A673 (cell line): ENCODE measurements around the gene UBE2U. TPM values are rescaled to one million over a fixed set of nuclear protein-coding genes. Genes with fewer than 3 reads are reported as not detected.

Experiments used
- BruUV-seq: library from RNA; stranded (reverse); fragments of 400-500 nt; replicated peaks from 2 replicates; lab custom pipeline; 2021; lab: Mats Ljungman, UMichigan
- CTCF ChIA-PET: fragments of 300-600 bp; sonication (Branson Sonifier 250); formaldehyde crosslinking; loops from one replicate; lab custom pipeline; 2022; ENCODE audit warnings: antibody characterized with exemption; lab: Charles Lee
- POLR2A ChIA-PET: fragments of 300-600 bp; sonication (Branson Sonifier 250); formaldehyde crosslinking; loops from one replicate; lab custom pipeline; 2022; ENCODE audit warnings: antibody characterized with exemption; ENCODE audit not compliant: low non-redundant PET; lab: Charles Lee
- DNase-seq: peaks from one replicate; pipeline ENCODE4 v3.0.0-alpha.2; 2015; ENCODE audit warnings: low spot score
- H3K27ac ChIP-seq: fragments of 200-600 bp; sonication (generic); 2 replicates; pipeline ENCODE4 v1.5.1; 2016; ENCODE audit warnings: mixed run types, low read depth, mild to moderate bottlenecking, mixed read lengths, antibody characterized with exemption, low read length; ENCODE audit not compliant: poor library complexity, severe bottlenecking
- H3K27me3 ChIP-seq: fragments of 200-600 bp; sonication (generic); replicated peaks from 2 replicates; pipeline ENCODE4 v1.6.1; 2017; ENCODE audit warnings: mixed run types, low read depth, mild to moderate bottlenecking, mixed read lengths, antibody characterized with exemption, low read length; ENCODE audit not compliant: insufficient read depth, poor library complexity
- H3K36me3 ChIP-seq: fragments of 200-600 bp; sonication (generic); 2 replicates; pipeline ENCODE4 v1.6.1; 2016; ENCODE audit warnings: mixed run types, mild to moderate bottlenecking, mixed read lengths, antibody characterized with exemption, low read length; ENCODE audit not compliant: insufficient read depth, poor library complexity, severe bottlenecking
- H3K4me1 ChIP-seq: fragments of 200-600 bp; sonication (generic); 2 replicates; pipeline ENCODE4 v1.6.1; 2017; ENCODE audit warnings: mixed run types, mild to moderate bottlenecking, mixed read lengths, antibody characterized with exemption, low read length; ENCODE audit not compliant: insufficient read depth, poor library complexity, severe bottlenecking
- H3K4me3 ChIP-seq: fragments of 200-600 bp; sonication (generic); 2 replicates; pipeline ENCODE4 v1.5.1; 2016; ENCODE audit warnings: low read depth, mixed run types, mild to moderate bottlenecking, mixed read lengths, low read length; ENCODE audit not compliant: poor library complexity, severe bottlenecking
- H3K9me3 ChIP-seq: fragments of 200-600 bp; sonication (generic); 2 replicates; pipeline ENCODE4 v1.6.1; 2016; ENCODE audit warnings: mixed run types, low read depth, mild to moderate bottlenecking, mixed read lengths, antibody characterized with exemption, low read length; ENCODE audit not compliant: poor library complexity, severe bottlenecking
- CTCF ChIP-seq: fragments of 300-800, 200-600 bp; sonication (generic); conservative IDR thresholded peaks from 2 replicates; pipeline ENCODE4 v1.5.1; 2017; ENCODE audit warnings: low read depth, mild to moderate bottlenecking, antibody characterized with exemption, low read length, moderate library complexity, mixed read lengths
- EZH2 ChIP-seq: fragments of 200-600 bp; sonication (generic); IDR thresholded peaks from 2 replicates; pipeline ENCODE4 v1.6.1; 2017; ENCODE audit warnings: borderline replicate concordance, low read depth, mild to moderate bottlenecking, mixed read lengths, antibody characterized with exemption, low read length; ENCODE audit not compliant: poor library complexity, severe bottlenecking
- intact Hi-C: fragments of 100-400 bp; cut with micrococcal nuclease; formaldehyde crosslinking; loops from one replicate; pipeline ENCODE4 v1.10.0; 2022; ENCODE audit not compliant: unreplicated experiment
- total RNA-seq: library from RNA; stranded (reverse); gene quantifications from 2 replicates; pipeline ENCODE4 v1.2.3, GENCODE V29; 2021

UBE2U gene
- total RNA-seq, 1 experiment from 2014 or later = not detected

GRCh38 chr1:64268653-64269557 lies 65.5 kb downstream of the UBE2U start:
- ChIA-PET CTCF (interaction anchor here (0.5 to 1.3 kb wide), 8 partner anchors 24 to 1040 kb away, joined by 3 to 18 read pairs (median 5); partner anchors contain the start of gene DNAJC6), POLR2A (interaction anchor here (0.6 kb wide), 1 partner anchor 93 kb away, joined by 4 read pairs; no protein-coding TSS in a partner anchor)
- DNase-seq = peak; percentile 95
- intact Hi-C loops = loop anchor here (1.0 to 10.0 kb wide), 6 partner anchors 92 to 796 kb away; partner anchors contain the start of gene RAVER2
- H3K36me3 ChIP-seq = no peaks in the 10 kb centered on the region
- peaks cover 34% of the 10 kb centered on the region for H3K4me1 ChIP-seq
- H3K9me3 ChIP-seq = peaks cover 6% of the 10 kb centered on the region
- BruUV-seq = TSS peak; percentile 85
- peak overlapping the region; percentile 82 for H3K27ac ChIP-seq
- TF ChIP-seq EZH2 (no peak), CTCF (peak; percentile 76)
- no peaks in the 10 kb centered on the region for H3K27me3 ChIP-seq
- H3K4me3 ChIP-seq = no peak overlapping the region

GRCh38 chr1:64269558-64269884 lies 66.1 kb downstream of the UBE2U start:
- TF ChIP-seq EZH2 = no peak
- TF ChIP-seq CTCF = no peak
- peaks cover 6% of the 10 kb centered on the region for H3K9me3 ChIP-seq
- H3K27me3 ChIP-seq = no peaks in the 10 kb centered on the region
- DNase-seq = no peak
- no peaks in the 10 kb centered on the region for H3K36me3 ChIP-seq
- POLR2A ChIA-PET = no interaction called here
- H3K4me1 ChIP-seq = peaks cover 34% of the 10 kb centered on the region
- no peak overlapping the region for H3K4me3 ChIP-seq
- BruUV-seq = TSS peak; percentile 90
- H3K27ac ChIP-seq = peak overlapping the region; percentile 82
- intact Hi-C loops = loop anchor here (1.0 to 10.0 kb wide), 6 partner anchors 92 to 795 kb away; partner anchors contain the start of gene RAVER2
- CTCF ChIA-PET = interaction anchor here (0.6 to 1.3 kb wide), 3 partner anchors 24 to 385 kb away, joined by 3 to 4 read pairs (median 3); no protein-coding TSS in a partner anchor

- no TSS peak for BruUV-seq
- DNase-seq = no peak
- H3K27ac ChIP-seq = peak overlapping the region; percentile 26
- H3K4me3 ChIP-seq = no peak overlapping the region
- peaks cover 39% of the 10 kb centered on the region for H3K4me1 ChIP-seq
- no peaks in the 10 kb centered on the region for H3K27me3 ChIP-seq
- intact Hi-C loops = loop anchor here (5.0 kb wide), 2 partner anchors 82 to 257 kb away; no protein-coding TSS in a partner anchor
- H3K36me3 ChIP-seq = no peaks in the 10 kb centered on the region
- POLR2A ChIA-PET = no interaction called here
- no peaks in the 10 kb centered on the region for H3K9me3 ChIP-seq
- TF ChIP-seq CTCF (no peak), EZH2 (no peak)
- CTCF ChIA-PET = no interaction called here
Observed at GRCh38 chr1:64280001-64280400, 76.6 kb downstream of the UBE2U start.
